AG08396 (cell line): ENCODE data around the gene N4BP2L1.
"Not testable (repeated sequence)": the region's sequence is repeated elsewhere in the genome, so short reads cannot be mapped to it uniquely, and the experiment has no call there.

Source experiments
- DNase-seq: peaks from one replicate; pipeline ENCODE4 v3.0.0; 2012; ENCODE audit warnings: low spot score, mixed read lengths

N4BP2L1 gene

DNA sequence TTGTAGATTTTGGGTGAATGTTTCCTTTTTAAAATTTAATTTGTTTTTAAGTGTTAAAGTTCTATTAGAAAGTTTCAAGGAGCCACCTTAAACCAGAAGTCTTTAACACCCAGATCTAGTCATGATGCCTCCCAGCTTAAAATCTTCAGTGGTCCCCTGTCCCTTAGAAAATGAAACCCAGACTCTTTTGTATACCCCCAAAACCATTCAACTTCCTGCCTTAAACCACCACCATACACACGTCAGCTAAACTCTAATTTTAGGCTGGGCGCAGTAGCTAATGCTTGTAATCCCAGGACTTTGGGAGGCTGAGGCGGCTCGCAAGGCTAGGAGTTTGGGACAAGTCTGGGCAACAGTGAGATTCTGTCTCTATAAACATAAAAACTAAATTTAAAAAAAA is 37.9 kb downstream of the N4BP2L1 start:
- DNase-seq: no peak

DNA sequence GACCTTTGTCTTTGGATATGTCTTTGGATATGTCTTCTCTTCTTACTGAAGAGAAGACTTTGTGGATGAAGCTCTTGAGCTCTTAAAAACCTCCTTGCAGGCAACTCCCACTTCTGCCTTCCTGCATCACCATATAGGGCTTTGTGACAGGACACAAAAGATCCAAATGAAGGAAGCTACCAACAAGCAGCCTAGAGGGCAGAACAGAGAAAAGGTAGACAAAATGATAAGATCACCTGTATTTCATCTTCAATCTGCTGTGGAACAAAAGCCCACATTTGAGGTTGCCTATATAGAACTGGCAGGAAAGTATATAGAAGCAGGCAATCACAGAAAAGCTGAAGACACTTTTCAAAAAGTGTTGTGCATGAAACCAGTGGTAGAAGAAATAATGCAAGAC is 42.5 kb downstream of the N4BP2L1 start:
- no peak for DNase-seq

DNA sequence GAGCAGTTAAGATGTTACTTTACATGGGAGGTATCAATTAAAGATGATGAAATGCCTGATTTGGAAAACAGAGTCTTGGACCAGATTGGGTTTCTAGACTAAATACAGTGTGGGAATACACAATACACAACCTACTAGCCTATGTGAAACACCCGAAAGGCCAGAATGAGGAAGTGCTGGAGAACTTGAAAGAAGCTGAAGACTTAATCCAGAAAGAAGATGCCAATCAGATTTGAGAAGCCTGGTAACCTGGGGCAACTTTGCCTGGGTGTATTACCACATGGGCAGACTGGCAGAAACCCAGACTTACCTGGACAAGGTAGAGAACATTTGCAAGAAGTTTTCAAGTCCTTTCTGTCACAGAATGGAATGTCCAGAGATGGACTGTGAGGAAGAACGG is 43.2 kb downstream of the N4BP2L1 start:
- DNase-seq: no peak

DNA sequence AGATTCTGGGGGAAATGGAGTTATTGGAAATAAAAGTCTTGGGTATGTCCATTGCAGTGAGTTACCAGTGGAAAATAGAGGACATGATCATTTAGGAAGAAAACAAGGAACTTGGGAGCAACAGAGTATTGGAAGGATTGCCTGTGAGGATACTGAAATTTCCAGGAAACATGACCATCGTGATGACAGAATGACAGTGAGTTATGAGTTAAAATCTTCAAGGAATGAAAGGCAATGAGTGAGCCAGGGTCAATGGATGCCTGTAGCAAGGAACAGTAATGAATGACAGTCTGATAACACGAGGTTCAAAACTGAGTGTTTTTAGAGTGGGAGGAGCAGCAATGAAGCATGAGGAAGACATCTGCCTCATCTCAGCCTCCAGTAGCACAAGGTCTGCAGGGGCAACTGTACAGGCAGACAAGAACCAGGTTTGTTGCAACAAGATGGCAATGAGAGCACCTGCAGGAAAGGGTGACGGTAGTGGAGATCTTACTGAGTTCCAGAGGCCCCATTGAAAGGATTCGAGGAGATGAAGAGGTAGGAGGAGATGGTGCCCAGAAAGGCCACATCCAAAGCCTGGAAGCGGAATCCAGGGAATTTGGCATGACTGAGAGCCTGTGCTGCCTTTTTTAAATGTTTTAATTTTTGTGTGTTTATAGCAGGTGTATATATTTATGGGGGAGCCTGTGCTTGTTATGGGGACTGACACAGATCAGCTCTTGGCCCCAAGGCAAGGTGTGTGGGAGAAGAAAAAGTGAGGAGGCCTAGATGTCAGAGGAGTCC is 43.9 kb downstream of the N4BP2L1 start:
- no peak for DNase-seq

DNA sequence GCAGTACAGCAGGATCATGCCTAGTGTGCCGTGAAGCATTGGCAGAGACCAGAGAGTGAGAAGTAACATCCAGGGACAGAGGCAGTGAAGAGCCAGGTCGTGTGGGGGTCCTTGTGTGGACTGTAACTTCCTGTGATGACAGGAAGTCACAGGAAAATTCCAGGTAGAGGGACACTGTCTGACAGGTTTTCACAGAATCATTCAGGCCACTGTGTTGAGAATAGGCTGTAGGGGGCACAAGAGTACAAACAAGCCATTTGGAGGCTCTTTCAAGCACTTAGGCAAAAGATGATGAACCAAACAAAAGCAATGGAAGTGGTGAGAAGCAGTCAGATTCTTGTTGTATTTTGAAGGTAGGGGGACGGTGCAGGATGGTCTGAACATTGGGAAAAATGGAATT is 46.4 kb downstream of the N4BP2L1 start:
- DNase-seq: peak; percentile 23

DNA sequence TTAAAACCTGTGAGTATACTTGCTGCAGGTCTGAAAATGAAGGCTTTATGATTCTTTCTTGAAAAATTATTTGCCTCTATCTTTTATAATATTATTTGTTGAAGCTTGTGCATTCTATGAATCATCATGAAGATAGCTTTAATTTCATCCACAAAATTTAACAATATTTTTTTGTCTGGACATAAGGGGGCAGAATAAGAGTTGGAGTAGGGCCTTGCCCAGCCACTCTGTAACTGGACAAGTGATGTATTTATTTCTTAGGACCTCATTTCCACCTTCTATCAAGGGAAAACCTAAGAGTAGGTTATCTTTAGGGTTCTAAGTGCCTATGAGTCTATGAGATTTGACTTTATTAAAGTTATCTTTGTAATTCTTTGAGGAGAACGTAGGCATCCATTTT is 49.9 kb downstream of the N4BP2L1 start:
- no peak for DNase-seq

DNA sequence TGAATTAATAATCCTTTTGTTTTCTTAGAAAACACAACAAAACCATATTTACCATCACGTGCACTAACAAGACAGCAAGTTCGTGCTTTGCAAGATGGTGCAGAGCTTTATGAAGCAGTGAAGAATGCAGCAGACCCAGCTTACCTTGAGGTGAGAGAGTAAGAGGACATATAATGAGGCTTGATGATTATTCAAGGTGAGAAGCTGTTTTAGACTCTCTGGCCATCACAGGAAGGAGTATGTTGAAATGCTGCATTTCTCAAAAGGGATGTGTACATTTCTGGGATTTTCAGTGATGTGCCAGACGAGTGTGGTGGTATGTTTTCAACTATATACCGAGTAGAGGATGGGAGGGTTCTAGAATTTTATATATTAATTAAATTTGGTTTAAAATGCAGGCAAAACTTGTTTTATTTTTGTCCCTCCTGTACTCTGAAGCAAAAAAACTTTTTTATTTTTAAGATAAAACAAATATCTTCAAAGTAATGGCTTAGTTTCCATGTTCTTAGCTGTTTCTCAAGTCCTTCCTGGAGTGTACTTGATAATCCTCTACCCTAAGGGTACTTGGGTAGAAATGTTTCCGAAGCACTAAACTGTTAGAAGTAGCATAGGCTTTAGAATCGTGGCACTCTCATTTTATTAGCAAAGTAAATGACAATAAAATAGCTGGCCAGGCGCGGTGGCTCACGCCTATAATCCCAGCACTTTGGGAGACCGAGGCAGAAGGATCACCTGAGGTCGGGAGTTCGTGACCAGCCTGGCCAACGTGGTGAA is 51.1 kb downstream of the N4BP2L1 start:
- DNase-seq: no peak

DNA sequence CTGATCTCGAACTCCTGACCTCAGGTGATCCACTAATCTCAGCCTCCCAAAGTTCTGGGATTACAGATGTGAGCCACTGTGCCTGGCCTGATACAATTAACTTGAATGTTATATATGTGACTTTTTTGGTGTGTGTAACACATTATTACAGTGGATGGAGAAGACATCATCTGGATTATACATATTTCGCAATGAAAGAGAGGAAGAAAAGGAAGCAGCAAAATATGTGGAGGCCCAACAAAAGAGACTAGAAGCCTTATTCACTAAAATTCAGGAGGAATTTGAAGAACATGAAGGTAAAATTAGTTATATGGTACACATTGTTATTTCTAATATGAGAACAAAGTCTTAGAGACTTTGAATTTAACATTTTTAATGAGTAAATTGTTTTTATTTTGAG is 57.1 kb downstream of the N4BP2L1 start:
- DNase-seq: no peak

DNA sequence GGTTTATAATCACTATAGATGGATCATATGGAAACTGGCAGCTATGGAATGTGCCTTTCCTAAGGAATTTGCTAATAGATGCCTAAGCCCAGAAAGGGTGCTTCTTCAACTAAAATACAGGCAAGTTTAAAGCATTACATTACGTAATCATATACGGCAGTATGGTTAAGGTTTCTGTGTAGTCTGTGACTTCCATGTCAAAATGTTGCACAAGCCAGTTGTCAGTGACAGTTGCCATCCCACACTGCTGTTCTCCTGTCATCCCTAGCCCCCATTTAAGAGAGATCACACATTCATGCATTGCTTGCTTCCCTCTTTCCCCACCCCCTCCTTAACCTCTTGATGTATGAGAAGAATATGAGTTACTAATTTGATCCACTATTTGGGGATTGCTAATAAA is 65.4 kb downstream of the N4BP2L1 start:
- no peak for DNase-seq

DNA sequence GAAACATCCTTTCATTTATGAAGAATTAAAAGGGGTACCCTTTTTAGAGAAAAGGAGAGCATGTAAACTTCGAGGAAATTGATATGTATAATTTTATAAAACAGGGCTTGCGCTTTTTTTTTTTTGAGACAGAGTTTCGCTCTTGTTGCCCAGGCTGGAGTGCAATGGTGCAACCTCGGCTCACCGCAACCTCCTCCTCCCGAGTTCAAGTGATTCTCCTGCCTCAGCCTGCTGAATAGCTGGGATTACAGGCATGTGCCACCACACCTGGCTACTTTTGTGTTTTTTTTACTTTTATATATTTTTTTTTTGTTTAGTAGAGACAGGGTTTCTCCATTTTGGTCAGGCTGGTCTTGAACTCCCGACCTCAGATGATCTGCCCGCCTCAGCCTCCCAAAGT is 72.0 kb downstream of the N4BP2L1 start:
- not testable (repeated sequence) for DNase-seq

DNA sequence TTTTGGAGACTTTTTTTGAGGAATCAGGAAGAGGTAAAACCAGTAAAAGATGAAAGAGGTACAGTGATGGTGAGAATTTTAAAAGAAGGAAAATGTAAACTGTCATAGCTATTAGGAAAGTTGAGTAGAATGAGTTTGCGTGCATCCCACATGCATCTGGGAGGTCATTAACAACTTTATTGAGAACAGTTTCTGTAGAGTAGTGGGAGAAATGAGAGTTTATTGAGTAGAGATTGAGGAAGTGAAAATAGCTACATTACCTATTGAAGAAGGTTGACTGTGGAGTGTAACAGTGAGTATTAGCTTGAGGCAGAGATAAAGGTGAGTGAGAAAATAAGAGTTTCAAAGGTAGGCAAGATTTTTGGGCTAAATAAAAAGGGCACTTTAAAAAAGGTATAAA is 73.9 kb downstream of the N4BP2L1 start:
- no peak for DNase-seq

DNA sequence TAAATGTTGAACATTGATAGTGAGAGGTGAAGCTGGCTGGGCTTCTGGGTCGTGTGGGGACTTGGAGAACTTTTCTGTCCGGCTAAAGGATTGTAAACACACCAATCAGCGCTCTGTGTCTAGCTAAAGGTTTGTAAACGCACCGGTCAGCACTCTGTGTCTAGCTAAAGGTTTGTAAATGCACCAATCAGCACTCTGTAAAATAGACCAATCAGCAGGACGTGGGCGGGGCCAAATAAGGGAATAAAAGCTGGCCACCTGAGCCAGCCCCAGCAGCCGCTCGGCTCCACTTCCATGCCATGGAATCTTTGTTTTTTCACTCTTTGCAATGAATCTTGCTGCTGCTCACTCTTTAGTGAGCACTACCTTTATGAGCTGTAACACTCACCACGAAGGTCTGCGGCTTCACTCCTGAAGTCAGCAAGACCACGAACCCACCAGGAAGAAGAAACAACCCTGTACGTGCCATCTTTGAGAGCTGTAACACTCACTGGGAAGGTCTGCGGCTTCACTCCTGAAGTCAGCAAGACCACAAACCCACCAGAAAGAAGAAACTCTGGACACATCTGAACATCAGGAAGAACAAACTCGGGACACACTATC is 77.0 kb downstream of the N4BP2L1 start:
- DNase-seq: not testable (repeated sequence)
